GM19351 (cell line): ENCODE results near the gene RPUSD1.

Experiments
- ATAC-seq: cut with Tn5 transposase; IDR thresholded peaks from one replicate; pipeline ENCODE4 v1.9.1; 2021; ENCODE audit warnings: mild to moderate bottlenecking, moderate library complexity; ENCODE audit not compliant: unreplicated experiment

The RPUSD1 gene

GRCh38 chr16:819336-820043, 31.3 kb upstream of the RPUSD1 start:
- ATAC-seq: no peak

GRCh38 chr16:818592-818991, 30.4 kb upstream of the RPUSD1 start:
- no peak for ATAC-seq

- no peak for ATAC-seq
Measured at GRCh38 chr16:818132-818531, 30.0 kb upstream of the RPUSD1 start.

GRCh38 chr16:817001-817906, 29.1 kb upstream of the RPUSD1 start:
- ATAC-seq: no peak

GRCh38 chr16:815861-816260, 27.7 kb upstream of the RPUSD1 start:
- ATAC-seq: no peak

- ATAC-seq: no peak
Measured at GRCh38 chr16:814974-815373, 26.8 kb upstream of the RPUSD1 start.

GRCh38 chr16:813916-814412, 25.8 kb upstream of the RPUSD1 start:
- ATAC-seq: no peak

- no peak for ATAC-seq
Measured at GRCh38 chr16:813204-813915, 25.2 kb upstream of the RPUSD1 start.

- ATAC-seq: no peak
Measured at GRCh38 chr16:808085-808386, 19.9 kb upstream of the RPUSD1 start.

- ATAC-seq: peak; percentile 90
Measured at GRCh38 chr16:807347-808084, 19.3 kb upstream of the RPUSD1 start.

- ATAC-seq: no peak
Measured at GRCh38 chr16:805474-805873, 17.3 kb upstream of the RPUSD1 start.

- ATAC-seq: no peak
Measured at GRCh38 chr16:804193-805048, 16.2 kb upstream of the RPUSD1 start.

- no peak for ATAC-seq
Measured at GRCh38 chr16:803754-804080, 15.5 kb upstream of the RPUSD1 start.

- no peak for ATAC-seq
Measured at GRCh38 chr16:802914-803753, 15.0 kb upstream of the RPUSD1 start.

- no peak for ATAC-seq
Measured at GRCh38 chr16:802461-802860, 14.3 kb upstream of the RPUSD1 start.

GRCh38 chr16:801584-802363, 13.6 kb upstream of the RPUSD1 start:
- no peak for ATAC-seq

- ATAC-seq: no peak
Measured at GRCh38 chr16:800834-801511, 12.8 kb upstream of the RPUSD1 start.
